Fibroblast of lung (primary cell): ENCODE results near the gene CES5A. TPM values are rescaled to one million over a fixed set of nuclear protein-coding genes. Genes with fewer than 3 reads are reported as not detected.

Experiments
- DNase-seq, 2 donors: peaks; one replicate each; pipeline versions ENCODE4 v3.0.0 to v3.0.0-alpha.2; 2010; ENCODE audit warnings: low read depth in 2 of 2
- H2AFZ ChIP-seq: 2 replicates; pipeline ENCODE4 v1.5.1; 2012; ENCODE audit warnings: low read length, control low read depth, inconsistent platforms
- H3K27ac ChIP-seq: 2 replicates; pipeline ENCODE4 v1.5.1; 2011; ENCODE audit warnings: low read length, control low read depth; ENCODE audit not compliant: insufficient read depth
- H3K27me3 ChIP-seq: 2 replicates; pipeline ENCODE4 v1.5.1; 2011; ENCODE audit warnings: mild to moderate bottlenecking, low read length; ENCODE audit not compliant: control insufficient read depth, insufficient read depth
- H3K36me3 ChIP-seq: 2 replicates; pipeline ENCODE4 v1.5.1; 2011; ENCODE audit warnings: low read length; ENCODE audit not compliant: control insufficient read depth, insufficient read depth
- H3K4me1 ChIP-seq: 2 replicates; pipeline ENCODE4 v1.5.1; 2011; ENCODE audit warnings: low read length; ENCODE audit not compliant: control insufficient read depth, insufficient read depth; ENCODE audit errors: extremely low read depth
- H3K4me2 ChIP-seq: 2 replicates; pipeline ENCODE4 v1.5.1; 2011; ENCODE audit warnings: low read length, control low read depth; ENCODE audit not compliant: insufficient read depth; ENCODE audit errors: extremely low read depth
- H3K4me3 ChIP-seq, 4 experiments: fragments of 200-600 bp in 1 of 4; sonication (generic) in 1 of 4; replicated peaks in 1 of 4; 2 replicates each; pipeline ENCODE4 v1.5.1; 2011 to 2016; ENCODE audit warnings: low read length in 4 of 4, low read depth in 3 of 4, mild to moderate bottlenecking in 3 of 4, control low read depth in 2 of 4, inconsistent platforms in 1 of 4, mixed read lengths in 1 of 4; ENCODE audit not compliant: insufficient read depth in 1 of 4; ENCODE audit errors: control extremely low read depth in 1 of 4
- H3K79me2 ChIP-seq: 2 replicates; pipeline ENCODE4 v1.5.1; 2012; ENCODE audit warnings: mild to moderate bottlenecking, low read length, inconsistent platforms; ENCODE audit not compliant: control insufficient read depth, insufficient read depth
- H3K9ac ChIP-seq: 2 replicates; pipeline ENCODE4 v1.5.1; 2011; ENCODE audit warnings: mild to moderate bottlenecking, low read length, control low read depth; ENCODE audit not compliant: insufficient read depth
- H3K9me3 ChIP-seq: 2 replicates; pipeline ENCODE4 v1.5.1; 2012; ENCODE audit warnings: low read depth, low read length; ENCODE audit not compliant: control insufficient read depth, insufficient read depth
- H4K20me1 ChIP-seq: 2 replicates; pipeline ENCODE4 v1.5.1; 2011; ENCODE audit warnings: low read length; ENCODE audit not compliant: control insufficient read depth, insufficient read depth; ENCODE audit errors: extremely low read depth
- EZH2 ChIP-seq: IDR thresholded peaks from 2 replicates; pipeline ENCODE4 v1.5.1; 2012; ENCODE audit warnings: low read length, control low read depth, mild to moderate bottlenecking; ENCODE audit errors: missing control alignments
- polyA plus RNA-seq, 2 donors: library from polyadenylated mRNA; depleted of rRNA in 1 of 2; stranded (reverse) in 1 of 2; unstranded in 1 of 2; fragments of >200 nt; gene quantifications; 2 replicates each; pipeline ENCODE4 v1.2.1, GENCODE V29; 2011 to 2012; ENCODE audit warnings: missing spikeins in 1 of 2
- total RNA-seq: library from RNA; depleted of rRNA; stranded (reverse); fragments of >200 nt; gene quantifications from 2 replicates; pipeline ENCODE4 v1.2.1, GENCODE V29; 2014
- TF ChIP-seq, protein P1 (sequence below), 2 donors: IDR thresholded peaks in 1 of 2; conservative IDR thresholded peaks in 1 of 2; 1 replicate in 1 of 2; 2 replicates in 1 of 2; pipeline ENCODE4 v1.5.1; 2011 to 2012; ENCODE audit warnings: low read length in 2 of 2, control low read depth in 1 of 2, inconsistent platforms in 1 of 2, low read depth in 1 of 2, mild to moderate bottlenecking in 1 of 2

CES5A gene
- total and polyA plus RNA-seq, 2 donors (not counting 1 experiment from before 2014, with no cell fraction given): not detected

DNA sequence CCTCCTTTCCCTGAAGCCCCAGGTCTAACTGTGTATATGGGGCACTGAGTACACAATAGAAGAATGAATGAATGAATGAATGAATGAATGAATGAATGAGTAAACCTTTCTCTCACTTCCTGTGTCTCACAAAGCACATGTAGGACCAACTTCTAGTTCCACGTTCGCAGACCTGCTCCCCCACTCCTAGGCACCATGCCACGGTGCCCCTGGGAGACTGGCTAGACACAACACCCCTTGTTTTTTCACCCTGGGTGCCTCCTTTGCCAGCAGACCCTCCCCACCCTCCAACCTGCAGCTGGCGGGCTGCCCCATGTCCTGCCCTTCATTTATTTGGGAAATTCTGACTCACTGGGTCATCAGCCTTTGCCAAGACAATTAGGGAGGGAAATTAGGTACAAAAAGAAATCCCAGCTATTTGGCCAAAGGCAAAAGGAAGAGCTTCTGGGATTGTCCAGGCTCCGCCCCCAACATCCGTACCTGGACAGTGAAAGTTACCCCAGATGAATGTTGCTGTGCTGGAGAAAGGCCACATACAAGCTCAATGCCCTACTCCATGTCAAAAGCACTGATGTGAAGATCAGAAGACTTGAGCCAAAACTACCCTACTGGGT, 50.0 kb downstream of the CES5A start:
- no peak for TF ChIP-seq EZH2
- TF ChIP-seq, protein P1, sequence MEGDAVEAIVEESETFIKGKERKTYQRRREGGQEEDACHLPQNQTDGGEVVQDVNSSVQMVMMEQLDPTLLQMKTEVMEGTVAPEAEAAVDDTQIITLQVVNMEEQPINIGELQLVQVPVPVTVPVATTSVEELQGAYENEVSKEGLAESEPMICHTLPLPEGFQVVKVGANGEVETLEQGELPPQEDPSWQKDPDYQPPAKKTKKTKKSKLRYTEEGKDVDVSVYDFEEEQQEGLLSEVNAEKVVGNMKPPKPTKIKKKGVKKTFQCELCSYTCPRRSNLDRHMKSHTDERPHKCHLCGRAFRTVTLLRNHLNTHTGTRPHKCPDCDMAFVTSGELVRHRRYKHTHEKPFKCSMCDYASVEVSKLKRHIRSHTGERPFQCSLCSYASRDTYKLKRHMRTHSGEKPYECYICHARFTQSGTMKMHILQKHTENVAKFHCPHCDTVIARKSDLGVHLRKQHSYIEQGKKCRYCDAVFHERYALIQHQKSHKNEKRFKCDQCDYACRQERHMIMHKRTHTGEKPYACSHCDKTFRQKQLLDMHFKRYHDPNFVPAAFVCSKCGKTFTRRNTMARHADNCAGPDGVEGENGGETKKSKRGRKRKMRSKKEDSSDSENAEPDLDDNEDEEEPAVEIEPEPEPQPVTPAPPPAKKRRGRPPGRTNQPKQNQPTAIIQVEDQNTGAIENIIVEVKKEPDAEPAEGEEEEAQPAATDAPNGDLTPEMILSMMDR (conservative IDR thresholded peaks at IDR 0.05 in 1 of 2, IDR thresholded peaks at IDR 0.05 in 1 of 2; ENCODE audit: low read depth in 1 of 2, low read length in 2 of 2): no peak
- Histone ChIP-seq H3K9me3 (no peaks in the 10 kb centered on the region), H3K4me2 (no peak overlapping the region), H3K27me3 (no peaks in the 10 kb centered on the region), H3K9ac (no peak overlapping the region), H3K36me3 (no peaks in the 10 kb centered on the region), H3K79me2 (no peaks in the 10 kb centered on the region), H3K4me1 (no peaks in the 10 kb centered on the region), H4K20me1 (no peaks in the 10 kb centered on the region), H3K4me3 (no peak overlapping the region), H3K27ac (no peak overlapping the region), H2AFZ (no peak overlapping the region)
- no peak for DNase-seq

DNA sequence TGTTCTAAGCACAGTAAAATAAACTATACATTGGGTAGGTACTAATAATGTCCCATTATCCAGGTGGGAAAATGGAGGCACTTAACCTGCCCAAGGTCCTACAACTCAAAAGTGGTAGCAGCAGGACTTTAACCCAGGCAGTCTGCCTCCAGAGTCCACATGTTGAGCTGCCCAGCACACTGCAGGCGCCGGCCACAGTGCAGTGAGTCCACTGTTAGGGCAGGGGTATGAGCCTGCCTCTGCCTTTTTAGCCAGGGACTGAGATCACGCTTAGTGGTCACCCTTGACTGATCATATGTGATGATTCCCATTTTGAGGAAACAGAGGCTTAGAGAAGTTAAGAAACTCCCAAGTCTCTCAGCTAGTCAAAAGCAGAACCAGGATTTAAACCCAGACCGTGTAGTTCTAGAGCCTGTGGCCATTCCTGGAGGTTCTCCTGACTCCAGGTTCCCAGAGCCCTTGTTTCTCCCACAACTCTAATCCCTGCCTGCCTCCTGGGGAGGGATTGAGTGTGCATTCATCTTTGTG, 50.6 kb downstream of the CES5A start:
- no peaks in the 10 kb centered on the region for H3K9me3 ChIP-seq
- no peak overlapping the region for H3K9ac ChIP-seq
- H2AFZ ChIP-seq: no peak overlapping the region
- no peaks in the 10 kb centered on the region for H3K27me3 ChIP-seq
- no peak overlapping the region for H3K4me2 ChIP-seq
- TF ChIP-seq, protein P1 (conservative IDR thresholded peaks at IDR 0.05 in 1 of 2, IDR thresholded peaks at IDR 0.05 in 1 of 2; ENCODE audit: low read depth in 1 of 2, low read length in 2 of 2): no peak
- TF ChIP-seq EZH2: no peak
- H4K20me1 ChIP-seq: no peaks in the 10 kb centered on the region
- no peaks in the 10 kb centered on the region for H3K4me1 ChIP-seq
- H3K79me2 ChIP-seq: no peaks in the 10 kb centered on the region
- DNase-seq: no peak
- H3K4me3 ChIP-seq: no peak overlapping the region
- no peaks in the 10 kb centered on the region for H3K36me3 ChIP-seq
- no peak overlapping the region for H3K27ac ChIP-seq

DNA sequence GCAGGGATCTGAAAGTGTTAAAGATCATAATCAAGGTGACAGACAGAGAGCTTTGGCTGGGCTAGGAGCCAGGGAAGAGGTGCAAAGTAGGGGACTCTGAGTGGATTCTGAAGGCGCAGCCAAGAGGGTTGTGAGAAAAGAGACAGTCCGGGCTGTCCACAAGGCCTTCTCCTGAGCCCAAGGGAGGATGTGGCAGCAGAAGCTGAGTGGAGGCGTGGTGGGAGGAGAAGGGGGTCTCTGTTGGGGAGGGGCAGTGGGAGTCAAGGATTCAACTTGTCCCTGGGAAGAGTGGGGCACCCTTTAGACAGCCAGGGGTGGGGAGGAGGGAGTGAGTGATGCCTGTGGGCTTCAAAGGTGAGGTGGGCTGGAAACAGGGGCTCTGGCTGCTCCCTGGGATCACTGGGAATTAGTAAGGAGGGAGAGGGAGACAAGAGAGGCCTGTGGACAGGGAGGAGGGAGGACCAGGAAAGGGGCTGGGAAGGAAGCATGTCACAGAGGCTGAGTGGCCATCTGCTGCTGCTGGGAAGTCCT, 52.8 kb downstream of the CES5A start:
- H3K79me2 ChIP-seq: no peaks in the 10 kb centered on the region
- no peaks in the 10 kb centered on the region for H3K4me1 ChIP-seq
- H3K36me3 ChIP-seq: no peaks in the 10 kb centered on the region
- H3K27me3 ChIP-seq: no peaks in the 10 kb centered on the region
- DNase-seq: no peak
- no peak overlapping the region for H3K9ac ChIP-seq
- H2AFZ ChIP-seq: no peak overlapping the region
- no peak overlapping the region for H3K4me2 ChIP-seq
- no peaks in the 10 kb centered on the region for H3K9me3 ChIP-seq
- H3K27ac ChIP-seq: no peak overlapping the region
- TF ChIP-seq EZH2: no peak
- TF ChIP-seq, protein P1 (conservative IDR thresholded peaks at IDR 0.05 in 1 of 2, IDR thresholded peaks at IDR 0.05 in 1 of 2; ENCODE audit: low read depth in 1 of 2, low read length in 2 of 2): no peak
- no peak overlapping the region for H3K4me3 ChIP-seq
- no peaks in the 10 kb centered on the region for H4K20me1 ChIP-seq
